ENCODE measurements around the gene GSG1. TPM values are rescaled to one million over a fixed set of nuclear protein-coding genes. Genes with fewer than 3 reads are reported as not detected.

GSG1 gene
- not detected for total RNA-seq
- long read RNA-seq, result 0 reads

DNA sequence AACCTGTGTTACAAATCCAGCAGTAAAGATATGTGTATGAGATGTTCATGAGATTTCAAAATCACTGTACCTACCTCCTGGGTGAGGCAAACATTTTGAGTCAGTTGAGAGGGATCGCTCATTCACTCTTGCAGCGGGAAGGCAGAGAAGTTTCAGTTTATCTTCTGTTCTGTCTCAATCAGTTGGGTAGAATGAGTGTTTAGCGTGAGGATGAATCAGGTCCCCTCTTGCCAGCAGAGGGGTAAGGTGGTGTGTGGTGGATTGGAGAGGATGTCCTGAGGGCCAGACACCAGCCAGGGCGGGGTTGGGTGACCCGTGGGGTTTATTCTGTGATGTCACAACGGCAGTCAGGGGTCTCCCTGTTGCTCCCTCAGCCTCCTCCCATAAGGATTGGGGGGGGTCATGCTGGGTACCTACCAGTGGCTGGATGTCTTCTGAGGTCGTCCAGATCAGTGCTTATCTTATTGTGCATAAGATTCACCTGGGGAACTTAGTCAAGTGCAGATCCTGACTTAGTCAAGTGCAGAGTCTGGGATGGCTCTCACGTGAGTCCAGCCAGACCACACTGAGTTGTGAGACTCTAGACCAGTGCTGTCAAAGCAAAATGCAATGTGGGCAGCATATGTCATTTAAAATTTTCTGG, at the start of gene GSG1:
Gene GSG1 (minus strand): TSS at position 277 of the 643 bp plus-strand sequence. CDS start 155 bp downstream, at position 122.
- intact Hi-C loops (cut with micrococcal nuclease), result loop anchor here (5.0 kb wide), 1 partner anchor 94 kb away; the partner anchor contains the start of gene EMP1
- ATAC-seq, result no peak
- no peak for DNase-seq

DNA sequence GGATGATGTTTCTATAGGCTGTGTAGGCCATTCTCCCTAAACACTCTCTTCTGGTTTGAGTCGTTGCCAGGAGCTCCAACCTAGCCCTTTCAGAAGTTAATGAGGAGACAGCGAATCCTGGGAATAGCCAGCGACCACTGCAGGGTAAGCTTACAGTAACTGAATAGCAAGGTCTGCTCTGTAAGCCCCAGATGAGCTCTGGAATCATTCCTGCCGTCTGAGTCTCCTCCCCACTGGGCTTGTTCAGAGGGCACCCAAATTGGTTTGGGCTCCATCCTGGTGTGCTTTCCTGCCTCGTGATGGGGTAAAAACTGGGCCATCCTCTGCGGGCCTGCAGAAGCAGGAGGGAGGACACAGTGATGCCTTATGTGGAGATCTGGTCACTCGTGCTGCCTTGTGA, 49.7 kb upstream of the GSG1 start:
- no peak for ATAC-seq
- intact Hi-C loops (cut with micrococcal nuclease), result no loop called here
- DNase-seq, result no peak

DNA sequence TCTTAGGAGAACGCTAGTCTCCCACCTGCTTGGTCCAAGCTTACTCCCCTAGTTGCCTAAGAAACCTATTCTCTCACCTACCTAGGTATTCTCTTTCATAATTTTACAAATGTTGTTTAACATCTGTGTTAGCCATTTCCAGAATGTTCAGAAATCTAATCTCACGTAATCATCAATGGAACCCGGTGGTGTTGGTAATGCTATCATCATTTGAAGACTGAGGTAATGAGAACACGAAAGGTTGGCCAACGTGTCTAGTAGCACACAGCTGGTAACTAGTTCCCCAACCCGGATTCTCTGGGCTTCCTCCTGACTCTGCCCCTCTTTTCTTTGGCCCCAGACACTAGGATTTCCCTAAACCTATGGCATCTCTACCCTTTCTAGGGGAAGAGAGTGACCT, 49.3 kb upstream of the GSG1 start:
- no peak for DNase-seq
- ATAC-seq, result no peak
- intact Hi-C loops (cut with micrococcal nuclease), result no loop called here

DNA sequence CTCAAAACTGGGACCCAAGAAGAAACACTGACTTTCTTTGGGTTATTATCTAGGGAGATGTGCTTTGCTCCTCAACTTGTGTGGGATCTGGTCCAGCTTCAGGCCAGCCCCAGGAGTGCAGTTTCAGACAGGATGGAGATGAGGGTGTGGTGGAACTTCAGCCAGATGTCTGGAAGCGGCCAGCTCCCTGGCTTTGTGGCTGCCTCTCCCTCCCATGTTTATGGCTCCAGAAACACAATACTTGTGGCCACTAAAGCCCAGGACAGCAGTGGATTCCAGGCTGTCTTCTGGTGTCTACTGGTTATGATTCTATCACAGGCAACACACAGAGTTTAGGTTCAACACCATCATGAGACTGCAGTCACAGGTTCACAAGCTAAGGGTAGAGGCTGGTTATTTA, 48.8 kb upstream of the GSG1 start:
- intact Hi-C loops (cut with micrococcal nuclease), result no loop called here
- peak; percentile 87 for ATAC-seq
- peak; percentile 75 for DNase-seq

DNA sequence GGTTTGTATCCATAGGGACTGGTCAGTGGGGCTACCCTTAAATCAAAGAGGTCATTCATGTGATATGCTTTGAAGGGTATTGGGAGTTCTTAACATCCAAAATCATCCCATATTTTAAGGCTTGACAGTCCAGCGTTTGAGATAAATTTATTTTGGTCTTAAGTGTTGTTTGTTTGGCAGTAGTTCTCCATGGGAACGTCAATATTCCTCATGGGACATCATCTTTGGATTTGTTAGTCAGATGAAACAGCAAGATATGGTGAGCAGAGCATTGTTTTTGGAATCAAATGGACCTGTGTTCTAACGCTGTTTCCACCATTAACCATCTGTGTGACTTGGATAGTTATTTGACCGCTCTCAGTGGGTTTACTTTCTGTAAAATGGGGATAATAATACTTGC, 45.9 kb upstream of the GSG1 start:
- intact Hi-C loops (cut with micrococcal nuclease), result no loop called here
- no peak for DNase-seq
- ATAC-seq, result peak; percentile 2

DNA sequence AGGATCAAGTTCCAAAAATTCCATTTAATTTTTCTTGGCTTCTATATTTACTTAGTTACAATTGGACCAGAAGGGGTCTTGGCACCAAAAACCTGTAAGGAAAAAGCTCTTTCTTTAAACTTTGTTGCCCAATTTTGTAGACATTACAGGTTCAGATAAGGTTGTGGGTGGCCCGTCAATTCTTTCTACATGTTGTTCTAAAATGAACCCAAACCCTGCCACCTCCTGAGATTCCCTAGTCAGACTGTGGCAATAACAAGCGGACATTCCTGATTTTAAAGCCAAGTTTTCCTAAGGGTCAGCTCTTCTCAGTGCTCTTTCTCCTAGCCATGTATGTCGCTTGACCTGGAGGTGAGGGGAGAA, 45.0 kb upstream of the GSG1 start:
- ATAC-seq (peak; percentile 30), DNase-seq (no peak)
- intact Hi-C loops (cut with micrococcal nuclease), result no loop called here

DNA sequence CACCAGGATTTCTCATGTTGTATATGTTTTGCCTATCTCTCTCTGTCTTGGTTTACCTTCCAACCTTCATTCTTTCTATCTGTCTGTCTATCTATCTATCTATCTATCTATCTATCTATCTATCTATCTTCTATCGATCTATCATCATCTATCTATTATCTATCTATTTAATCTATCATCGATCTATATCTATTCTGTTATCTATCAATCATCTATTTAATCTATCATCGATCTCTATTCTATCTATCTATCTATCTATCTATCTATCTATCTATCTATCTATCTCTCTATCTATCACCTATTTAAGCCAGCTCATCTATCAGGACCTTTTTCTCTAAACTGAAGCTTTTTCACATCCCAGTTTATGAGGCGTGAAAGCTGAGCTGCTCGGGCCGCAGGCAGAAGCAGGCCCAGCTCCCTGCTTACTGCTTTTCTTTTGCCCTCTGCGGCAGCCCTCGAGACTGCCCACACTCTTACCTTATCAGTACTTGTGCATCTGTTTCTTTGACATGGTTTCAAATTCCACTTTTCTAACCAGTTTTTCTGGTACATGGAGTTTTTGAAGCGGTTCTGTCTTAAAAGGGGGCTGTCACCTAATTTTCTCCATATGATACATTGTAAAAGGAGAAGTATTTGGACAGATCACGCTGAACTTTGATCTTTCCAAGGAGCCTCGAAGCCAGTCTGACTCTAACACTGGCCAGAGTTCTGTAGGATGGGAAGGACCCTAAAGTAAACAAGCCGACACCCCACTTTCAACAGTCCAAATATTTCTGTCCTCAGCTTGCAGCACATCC, 44.4 kb upstream of the GSG1 start:
- intact Hi-C loops (cut with micrococcal nuclease), result no loop called here
- ATAC-seq, result peak; percentile 26
- peak; percentile 40 for DNase-seq

DNA sequence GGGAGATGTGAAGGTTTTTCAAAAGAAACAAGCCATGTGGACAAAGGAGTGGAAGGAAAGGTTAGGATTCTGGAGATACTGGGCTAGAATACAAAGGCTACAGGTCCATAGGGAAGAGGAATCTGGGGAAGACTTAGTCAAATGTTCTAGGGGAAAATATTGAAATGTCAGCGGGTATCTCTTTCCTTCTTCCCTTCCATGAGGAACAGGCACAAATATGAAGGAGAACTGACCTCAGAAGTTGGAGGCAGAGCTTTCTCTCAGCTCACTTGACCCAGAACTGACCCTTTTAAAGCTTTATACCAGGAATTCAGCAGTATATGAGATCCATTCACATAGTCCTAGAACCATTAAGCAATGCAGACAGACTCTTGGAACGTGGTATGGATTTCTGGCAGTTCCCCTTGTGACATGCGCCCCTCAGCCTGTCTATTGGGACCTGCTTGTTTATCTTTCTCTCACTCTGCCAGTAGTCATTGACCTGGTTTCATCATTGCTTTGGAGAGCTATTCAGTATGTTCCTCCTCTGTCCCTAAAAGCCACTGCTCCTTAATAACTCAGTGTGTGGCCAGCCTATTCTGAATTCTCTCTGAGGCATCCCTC, 43.0 kb upstream of the GSG1 start:
- DNase-seq, result peak; percentile 41
- intact Hi-C loops (cut with micrococcal nuclease), result no loop called here
- peak; percentile 86 for ATAC-seq

DNA sequence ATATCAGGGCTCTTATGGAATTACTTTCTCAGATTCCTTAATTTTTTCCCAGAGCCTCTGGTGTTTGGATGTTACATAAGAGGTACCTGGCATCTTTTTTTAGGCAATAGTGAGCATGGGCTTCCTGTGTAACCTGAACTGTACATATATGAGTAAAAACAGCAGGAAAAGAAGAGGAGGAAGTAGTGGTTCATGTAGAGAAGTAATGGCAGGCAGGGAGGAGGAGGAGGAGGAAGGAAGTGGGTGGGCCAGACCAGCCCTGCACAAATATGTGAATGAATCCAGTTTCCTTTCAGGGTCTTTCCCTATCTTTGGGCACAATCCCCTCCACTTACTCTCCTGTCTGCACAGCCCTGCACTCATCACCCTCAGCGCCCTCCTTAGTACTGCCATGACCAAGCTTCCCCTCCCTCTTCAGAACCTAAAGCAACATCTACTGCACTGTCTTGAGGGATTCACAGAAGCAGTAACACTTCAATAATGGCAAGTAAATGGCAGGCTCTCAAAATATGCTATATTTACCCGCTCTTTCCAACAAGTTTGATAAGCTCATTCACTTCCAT, 40.9 kb upstream of the GSG1 start:
- ATAC-seq (no peak), DNase-seq (no peak)
- intact Hi-C loops (cut with micrococcal nuclease), result no loop called here

DNA sequence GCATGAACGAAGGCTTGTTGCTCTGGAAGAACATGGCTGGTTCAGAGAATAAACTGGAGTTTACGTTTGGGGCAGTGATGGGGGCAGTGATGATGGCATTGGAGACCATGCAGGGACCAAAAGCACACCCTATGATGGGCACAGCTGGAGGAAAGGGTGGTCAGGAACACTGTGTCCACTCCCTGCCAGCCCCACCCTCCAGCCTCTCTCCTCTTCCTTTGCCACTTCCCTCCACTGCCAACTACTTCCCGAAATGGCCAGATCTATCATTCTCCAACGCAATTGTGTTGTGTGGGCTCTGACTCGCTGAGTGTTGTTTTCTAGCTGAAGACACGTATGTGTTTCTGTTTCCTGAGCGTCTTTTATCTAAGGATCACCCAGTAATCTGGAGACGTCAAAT, 39.3 kb upstream of the GSG1 start:
- intact Hi-C loops (cut with micrococcal nuclease), result no loop called here
- ATAC-seq (peak; percentile 47), DNase-seq (no peak)

DNA sequence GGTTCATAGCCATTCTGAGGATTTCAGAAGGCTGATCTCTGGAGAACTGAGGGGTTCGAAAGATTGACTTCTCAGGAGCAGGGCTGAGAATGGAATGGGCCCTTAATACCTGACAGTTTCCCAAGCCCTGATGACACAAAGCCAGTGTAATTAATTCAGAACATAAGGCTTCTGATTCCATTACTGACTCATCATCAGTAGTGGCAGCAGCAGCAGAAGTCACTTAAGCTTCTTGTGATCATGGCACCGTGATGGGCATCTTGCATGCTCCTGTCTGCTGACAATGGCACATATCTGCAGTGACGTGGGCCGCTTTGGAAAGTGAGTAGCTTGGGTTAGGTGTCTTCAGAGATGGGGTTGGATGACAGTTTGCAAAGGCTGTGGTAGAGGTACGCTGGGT, 38.2 kb upstream of the GSG1 start:
- no peak for ATAC-seq
- no peak for DNase-seq
- intact Hi-C loops (cut with micrococcal nuclease), result no loop called here

DNA sequence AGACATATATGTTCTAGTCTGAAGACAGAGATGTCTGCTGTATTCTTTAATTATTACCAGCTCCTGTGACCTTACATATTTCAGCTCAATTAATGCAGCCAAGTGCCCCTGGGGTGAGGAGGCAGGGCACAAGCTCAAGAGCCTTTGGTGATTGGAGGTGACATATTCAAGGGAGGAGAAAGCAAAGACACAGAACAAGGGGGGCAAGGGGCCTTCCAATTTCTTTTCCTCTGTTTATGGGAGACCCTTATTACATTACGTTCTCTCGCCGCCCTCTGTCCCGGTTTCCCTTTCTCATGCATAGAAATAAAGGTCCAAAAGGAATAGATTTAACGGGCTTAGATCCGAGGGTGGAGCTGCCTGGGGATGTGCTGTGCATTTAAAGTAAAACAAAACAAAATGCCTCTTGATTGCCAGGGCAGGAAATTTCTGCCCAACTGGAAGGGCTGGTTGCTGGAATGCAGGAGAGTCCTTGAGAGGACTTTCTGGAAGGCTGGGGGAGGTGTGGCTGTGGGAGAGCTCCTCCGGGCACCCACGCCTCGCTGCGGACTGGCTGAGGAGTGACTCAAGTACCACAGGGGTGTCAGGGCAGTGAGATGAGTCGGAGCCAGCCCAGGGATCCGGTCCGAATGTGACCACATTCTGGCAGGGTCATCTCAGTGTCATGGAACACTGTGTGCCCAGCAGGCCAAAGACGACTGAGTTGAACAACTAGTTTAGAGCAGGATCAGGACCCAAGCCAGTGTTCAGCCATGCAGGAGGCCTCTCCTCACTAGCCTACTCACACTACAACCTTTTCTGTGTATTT, 32.1 kb upstream of the GSG1 start:
- DNase-seq, result no peak
- ATAC-seq, result peak; percentile 36
- intact Hi-C loops (cut with micrococcal nuclease), result no loop called here

DNA sequence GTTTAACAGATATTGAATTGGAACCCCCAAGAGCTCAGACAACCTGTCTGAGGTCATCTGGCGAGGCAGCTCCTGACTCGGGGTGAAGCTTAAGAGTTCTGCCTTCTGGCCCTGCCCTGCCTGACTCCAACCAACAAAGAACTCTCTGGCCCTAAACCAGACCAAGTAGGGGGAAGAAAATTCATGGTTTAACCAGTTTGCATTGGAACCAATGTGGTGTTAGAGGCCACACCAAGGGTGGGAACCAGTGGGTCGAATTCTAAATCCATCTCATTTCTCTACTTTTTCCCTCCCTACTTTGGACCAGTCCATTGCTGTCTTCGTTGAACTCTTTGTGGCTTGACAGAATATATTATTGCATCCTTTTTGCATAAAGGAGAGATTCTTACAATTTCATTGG, 30.4 kb upstream of the GSG1 start:
- DNase-seq, result no peak
- intact Hi-C loops (cut with micrococcal nuclease), result no loop called here
- no peak for ATAC-seq

DNA sequence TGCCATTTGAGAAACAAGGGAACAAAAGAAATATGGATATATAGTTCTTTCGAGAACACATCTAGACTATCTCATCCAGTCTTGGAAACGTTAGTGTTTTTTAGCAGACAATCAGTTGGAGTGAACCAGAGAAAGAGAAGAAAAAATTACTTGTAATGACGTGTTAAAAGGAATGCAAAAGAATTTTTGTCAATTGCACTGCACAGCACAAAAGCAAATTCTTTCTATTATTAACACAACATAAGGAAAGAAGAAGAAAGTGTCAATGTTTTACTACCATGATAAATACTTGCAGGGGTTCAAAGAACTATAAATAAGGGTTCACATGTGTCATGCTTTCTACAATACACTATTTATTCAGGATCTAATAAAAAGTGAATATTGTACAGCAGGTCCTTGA, 27.5 kb upstream of the GSG1 start:
- intact Hi-C loops (cut with micrococcal nuclease), result no loop called here
- no peak for ATAC-seq
- no peak for DNase-seq

DNA sequence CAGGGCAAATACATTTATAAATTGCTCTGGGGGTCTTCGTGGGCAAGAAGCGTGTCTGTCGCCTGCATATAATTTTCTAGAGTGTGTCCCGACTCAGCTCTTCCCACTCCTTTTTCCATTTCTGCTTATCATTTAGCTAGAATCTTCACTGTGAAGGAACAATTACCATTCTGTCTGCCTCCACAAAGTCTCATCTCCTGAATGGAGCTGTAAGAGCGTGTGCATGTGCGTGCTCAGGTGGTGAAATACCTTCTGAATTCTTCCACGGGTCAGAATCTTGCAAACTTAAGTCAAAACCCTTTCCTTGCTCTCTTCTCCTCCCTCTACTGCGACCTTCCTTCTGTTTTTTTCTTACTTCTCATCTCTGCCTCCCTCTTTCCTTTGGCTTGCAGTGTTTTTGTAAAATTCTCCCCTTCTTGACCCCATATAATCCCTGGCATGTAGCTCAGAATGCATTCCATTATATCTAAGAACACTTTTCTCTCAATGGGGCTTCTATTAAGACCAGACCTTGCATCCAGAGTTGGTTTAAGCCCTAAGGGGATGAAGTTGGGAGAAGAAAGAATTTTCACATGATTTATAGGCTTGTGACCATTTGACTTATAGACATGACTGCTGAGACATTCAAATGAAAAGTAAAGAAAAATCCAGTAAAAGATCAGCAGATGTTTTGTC, 25.0 kb upstream of the GSG1 start:
- intact Hi-C loops (cut with micrococcal nuclease), result no loop called here
- DNase-seq, result no peak
- ATAC-seq, result no peak

DNA sequence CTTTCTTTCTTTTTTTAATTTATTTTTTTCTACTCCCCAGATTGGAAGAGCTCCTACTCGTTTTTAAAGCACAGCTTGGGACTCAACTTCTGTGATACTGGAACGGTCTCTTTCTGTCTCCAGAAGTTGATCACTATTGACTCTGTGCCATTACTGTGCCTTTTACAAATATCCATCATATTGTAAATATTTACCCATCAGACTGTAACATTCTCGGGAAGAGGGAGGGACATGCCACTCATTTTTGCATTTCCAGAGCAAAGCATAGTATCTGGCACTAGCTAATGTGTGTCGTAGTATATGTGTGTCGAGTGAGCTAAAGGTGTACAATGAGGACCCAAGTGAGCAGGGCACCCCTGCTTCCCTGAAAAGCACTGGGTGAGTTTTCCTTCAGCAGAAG, 24.0 kb upstream of the GSG1 start:
- intact Hi-C loops (cut with micrococcal nuclease), result no loop called here
- ATAC-seq (no peak), DNase-seq (no peak)

DNA sequence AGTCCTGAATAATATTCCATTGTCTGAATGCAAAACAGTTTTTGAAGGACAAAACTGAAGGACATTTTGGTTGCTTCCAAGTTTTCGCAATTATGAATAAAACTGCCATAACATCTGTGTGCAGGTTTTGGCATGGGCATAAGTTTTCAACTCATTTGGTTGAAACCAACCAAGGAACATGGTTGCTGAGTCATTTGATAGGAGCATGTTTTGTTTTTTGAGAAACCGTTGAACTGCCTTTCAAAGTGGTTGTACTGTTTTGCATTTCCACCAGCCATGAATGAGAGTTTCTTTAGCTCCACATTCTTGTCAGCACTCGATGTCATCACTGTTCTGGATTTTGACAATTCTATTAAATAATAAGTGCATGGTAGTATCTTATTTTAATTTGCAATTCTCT, 23.0 kb upstream of the GSG1 start:
- ATAC-seq (no peak), DNase-seq (no peak)
- intact Hi-C loops (cut with micrococcal nuclease), result no loop called here

DNA sequence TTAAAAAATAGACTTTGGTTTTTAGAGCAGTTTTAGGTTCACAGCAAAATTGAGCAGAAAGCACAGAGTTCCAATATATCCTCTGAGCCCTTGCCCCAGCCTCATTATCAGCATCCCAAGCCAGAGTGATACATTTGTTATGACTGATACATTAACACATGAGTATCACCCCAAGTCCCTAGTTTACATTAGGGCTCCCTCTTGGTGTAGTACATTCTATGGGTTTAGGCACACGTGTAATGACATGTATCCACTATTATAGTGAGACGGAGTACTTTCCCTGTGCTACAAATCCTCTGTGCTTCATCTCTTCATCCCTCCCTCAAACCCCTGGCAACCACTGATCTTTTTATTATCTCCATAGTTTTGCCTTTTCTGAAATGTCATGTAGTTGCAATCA, 22.5 kb upstream of the GSG1 start:
- ATAC-seq (no peak), DNase-seq (no peak)
- intact Hi-C loops (cut with micrococcal nuclease), result no loop called here

All from left ventricle myocardium superior (tissue), 1 donor.